Endothelial cell of umbilical vein (primary cell): ENCODE data around the gene ETFB. TPM values are rescaled to one million over a fixed set of nuclear protein-coding genes. Genes with fewer than 3 reads are reported as not detected.

ENCODE experiments used
- BruUV-seq: library from RNA; stranded (reverse); fragments of 400-500 nt; replicated peaks from 2 replicates; lab custom pipeline; 2021; lab: Mats Ljungman, UMichigan
- CTCF ChIA-PET: fragments of 300-600, 350-600 bp; sonication (Branson Sonifier 250); formaldehyde crosslinking; loops from one replicate; lab custom pipeline; 2021; ENCODE audit warnings: antibody characterized with exemption, inconsistent platforms; lab: Charles Lee
- POLR2A ChIA-PET: fragments of 300-600, 350-600 bp; sonication (Branson Sonifier 250); formaldehyde crosslinking; loops from one replicate; lab custom pipeline; 2021; ENCODE audit warnings: antibody characterized with exemption, inconsistent platforms; lab: Charles Lee
- DNase-seq: peaks from one replicate; pipeline ENCODE4 v3.0.0-alpha.2; 2011; ENCODE audit warnings: low read depth, low spot score
- FAIRE-seq: peaks from 2 replicates; lab custom pipeline; 2011; peaks lifted over from hg19 to GRCh38; lab: Jason Lieb, UNC
- H2AFZ ChIP-seq: 2 replicates; pipeline ENCODE4 v1.6.0; 2012; ENCODE audit warnings: low read depth, low read length, control low read depth, inconsistent platforms
- H3K27ac ChIP-seq: 2 replicates; pipeline ENCODE4 v1.5.1; 2011; ENCODE audit warnings: low read depth, mild to moderate bottlenecking, control low read depth, low read length, moderate library complexity; ENCODE audit not compliant: insufficient read depth
- H3K27me3 ChIP-seq, 2 experiments: 2 replicates each; pipeline versions ENCODE4 v1.6.0 to v1.6.1; 2011; ENCODE audit warnings: low read length in 2 of 2, mixed read lengths in 1 of 2; ENCODE audit not compliant: control insufficient read depth in 2 of 2, insufficient read depth in 2 of 2
- H3K36me3 ChIP-seq, 2 experiments: 2 replicates in 1 of 2; 3 replicates in 1 of 2; pipeline ENCODE4 v1.5.1; 2011; ENCODE audit warnings: low read length in 2 of 2, mild to moderate bottlenecking in 1 of 2, moderate library complexity in 1 of 2; ENCODE audit not compliant: control insufficient read depth in 2 of 2, insufficient read depth in 2 of 2; ENCODE audit errors: extremely low read depth in 1 of 2
- H3K4me1 ChIP-seq: 3 replicates; pipeline ENCODE4 v1.5.1; 2011; ENCODE audit warnings: mild to moderate bottlenecking, low read length; ENCODE audit not compliant: control insufficient read depth, insufficient read depth; ENCODE audit errors: extremely low read depth
- H3K4me2 ChIP-seq: 2 replicates; pipeline ENCODE4 v1.6.1; 2011; ENCODE audit warnings: low read length, control low read depth, mixed read lengths; ENCODE audit not compliant: insufficient read depth
- H3K4me3 ChIP-seq, 3 experiments: fragments of 200-600 bp in 1 of 3; sonication (generic), shearing (Covaris generic) in 1 of 3; replicated peaks in 1 of 3; 2 replicates each; pipeline ENCODE4 v1.5.1; 2011 to 2016; ENCODE audit warnings: control low read depth in 3 of 3, low read length in 3 of 3, mild to moderate bottlenecking in 2 of 3, inconsistent platforms in 1 of 3, low read depth in 1 of 3, moderate library complexity in 1 of 3; ENCODE audit not compliant: insufficient read depth in 1 of 3
- H3K79me2 ChIP-seq: 2 replicates; pipeline ENCODE4 v1.6.0; 2012; ENCODE audit warnings: low read length, inconsistent platforms; ENCODE audit not compliant: control insufficient read depth, insufficient read depth
- H3K9ac ChIP-seq: replicated peaks from 2 replicates; pipeline ENCODE3; 2011; ENCODE audit warnings: low read length, control low read depth; ENCODE audit not compliant: insufficient read depth; ENCODE audit errors: extremely low read depth
- H3K9me1 ChIP-seq: replicated peaks from 3 replicates; pipeline ENCODE4 v1.6.0; 2011; ENCODE audit warnings: mild to moderate bottlenecking, low read length; ENCODE audit not compliant: control insufficient read depth, insufficient read depth; ENCODE audit errors: extremely low read depth
- H3K9me3 ChIP-seq: replicated peaks from 2 replicates; pipeline ENCODE4 v1.5.1; 2012; ENCODE audit warnings: low read length, inconsistent platforms; ENCODE audit not compliant: control insufficient read depth, insufficient read depth
- H4K20me1 ChIP-seq: replicated peaks from 2 replicates; pipeline ENCODE3; 2011; ENCODE audit warnings: mild to moderate bottlenecking, low read length; ENCODE audit not compliant: control insufficient read depth, insufficient read depth; ENCODE audit errors: extremely low read depth
- EZH2 ChIP-seq: IDR thresholded peaks from 2 replicates; pipeline ENCODE4 v1.6.1; 2012; ENCODE audit warnings: borderline replicate concordance, low read depth, mild to moderate bottlenecking, moderate library complexity, low read length, inconsistent platforms; ENCODE audit not compliant: severe bottlenecking
- FOS ChIP-seq: IDR thresholded peaks from 2 replicates; pipeline ENCODE4 v1.6.1; 2011; ENCODE audit warnings: mild to moderate bottlenecking, low read length, moderate library complexity, borderline replicate concordance; ENCODE audit not compliant: insufficient read depth
- GATA2 ChIP-seq: IDR thresholded peaks from 2 replicates; pipeline ENCODE4 v1.7.0; 2011; ENCODE audit warnings: low read depth, mild to moderate bottlenecking, moderate library complexity, mixed read lengths, low read length; ENCODE audit not compliant: insufficient read length, insufficient read depth
- JUN ChIP-seq: IDR thresholded peaks from 2 replicates; pipeline ENCODE4 v1.6.1; 2011; ENCODE audit warnings: borderline replicate concordance, low read depth; ENCODE audit not compliant: insufficient read length, insufficient read depth
- MYC ChIP-seq: IDR thresholded peaks from one replicate; pipeline ENCODE4 v1.6.1; 2011; ENCODE audit warnings: mild to moderate bottlenecking, low read depth, low read length
- POLR2A ChIP-seq: IDR thresholded peaks from 2 replicates; pipeline ENCODE4 v1.6.1; 2012; ENCODE audit warnings: low read depth, mild to moderate bottlenecking, control low read depth, low read length
- POLR2AphosphoS5 ChIP-seq: IDR thresholded peaks from 2 replicates; pipeline ENCODE4 v1.6.1; 2012; ENCODE audit warnings: low read depth, mild to moderate bottlenecking, control low read depth, low read length, moderate library complexity; ENCODE audit not compliant: insufficient read depth
- dilution Hi-C: fragments of 300-500 bp; cut with MboI; formaldehyde crosslinking; loops from one replicate; pipeline ENCODE4 v1.15.0; 2019; ENCODE audit warnings: low sequenced_read_pairs; ENCODE audit not compliant: extremely low pct_ligation_motif_present
- intact Hi-C: fragments of 100-400 bp; cut with micrococcal nuclease; formaldehyde crosslinking; loops from one replicate; pipeline ENCODE4 v1.10.0; 2022
- polyA plus RNA-seq, 4 experiments: library from polyadenylated mRNA; depleted of rRNA in 3 of 4; stranded (reverse) in 3 of 4; unstranded in 1 of 4; fragments of >200 nt; gene quantifications; 2 replicates each; pipeline versions ENCODE4 v1.2.1 to v1.2.3, GENCODE V29; 2011 to 2012; ENCODE audit warnings: missing spikeins in 1 of 4
- total RNA-seq: library from RNA; stranded (reverse); gene quantifications from 2 replicates; pipeline ENCODE4 v1.2.3, GENCODE V29; 2021
- TF ChIP-seq, protein P1 (sequence below), 2 donors: IDR thresholded peaks; 1 replicate in 1 of 2; 2 replicates in 1 of 2; pipeline ENCODE4 v1.5.1; 2011; ENCODE audit warnings: low read length in 2 of 2, mild to moderate bottlenecking in 2 of 2, moderate library complexity in 2 of 2, control low read depth in 1 of 2, inconsistent platforms in 1 of 2, low read depth in 1 of 2; ENCODE audit not compliant: insufficient read depth in 1 of 2; ENCODE audit errors: extremely low read depth in 1 of 2
- TF ChIP-seq, protein P2 (sequence below): IDR thresholded peaks from 2 replicates; pipeline ENCODE4 v1.6.1; 2011; ENCODE audit not compliant: insufficient read depth, insufficient read length

ETFB gene
- total and polyA plus RNA-seq, 2 donors (not counting 3 experiments of a cell fraction or from before 2014, with no cell fraction given): 54.1 to 99.2 TPM

DNA sequence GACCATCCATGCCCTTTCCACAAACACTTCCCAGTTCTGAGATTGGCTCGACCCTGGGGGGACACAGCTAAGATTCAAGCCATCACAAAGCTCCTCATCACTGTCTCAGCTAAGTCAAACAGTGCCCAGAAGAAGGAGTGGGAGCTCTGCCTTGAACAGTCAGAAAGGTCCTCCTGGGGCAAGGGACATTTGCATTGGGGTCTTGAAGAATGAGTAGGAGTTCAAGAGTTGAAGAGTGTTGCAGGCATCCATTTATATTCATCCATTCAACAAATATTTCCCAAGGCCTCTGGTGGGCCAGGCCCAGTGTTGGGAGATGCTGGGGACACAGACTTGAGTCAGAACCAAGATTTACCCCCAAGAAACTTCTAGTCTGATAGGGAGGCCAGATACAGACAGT, 48.2 kb downstream of the ETFB start:
- dilution Hi-C loops (no loop called here), intact Hi-C loops (no loop called here)
- BruUV-seq: no TSS peak
- Histone ChIP-seq H3K4me2 (no peak overlapping the region), H3K27me3 (no peaks in the 10 kb centered on the region), H3K9ac (no peak overlapping the region), H3K9me1 (no peaks in the 10 kb centered on the region), H4K20me1 (no peaks in the 10 kb centered on the region), H3K27ac (no peak overlapping the region), H3K9me3 (no peaks in the 10 kb centered on the region), H3K79me2 (no peaks in the 10 kb centered on the region), H3K4me1 (no peaks in the 10 kb centered on the region), H2AFZ (no peak overlapping the region), H3K36me3 (no peaks in the 10 kb centered on the region), H3K4me3 (no peak overlapping the region)
- POLR2A ChIA-PET: no interaction called here
- FAIRE-seq: no peak
- no peak for DNase-seq
- CTCF ChIA-PET: no interaction called here
- TF ChIP-seq POLR2A (no peak), MYC (no peak)
- TF ChIP-seq, protein P1, sequence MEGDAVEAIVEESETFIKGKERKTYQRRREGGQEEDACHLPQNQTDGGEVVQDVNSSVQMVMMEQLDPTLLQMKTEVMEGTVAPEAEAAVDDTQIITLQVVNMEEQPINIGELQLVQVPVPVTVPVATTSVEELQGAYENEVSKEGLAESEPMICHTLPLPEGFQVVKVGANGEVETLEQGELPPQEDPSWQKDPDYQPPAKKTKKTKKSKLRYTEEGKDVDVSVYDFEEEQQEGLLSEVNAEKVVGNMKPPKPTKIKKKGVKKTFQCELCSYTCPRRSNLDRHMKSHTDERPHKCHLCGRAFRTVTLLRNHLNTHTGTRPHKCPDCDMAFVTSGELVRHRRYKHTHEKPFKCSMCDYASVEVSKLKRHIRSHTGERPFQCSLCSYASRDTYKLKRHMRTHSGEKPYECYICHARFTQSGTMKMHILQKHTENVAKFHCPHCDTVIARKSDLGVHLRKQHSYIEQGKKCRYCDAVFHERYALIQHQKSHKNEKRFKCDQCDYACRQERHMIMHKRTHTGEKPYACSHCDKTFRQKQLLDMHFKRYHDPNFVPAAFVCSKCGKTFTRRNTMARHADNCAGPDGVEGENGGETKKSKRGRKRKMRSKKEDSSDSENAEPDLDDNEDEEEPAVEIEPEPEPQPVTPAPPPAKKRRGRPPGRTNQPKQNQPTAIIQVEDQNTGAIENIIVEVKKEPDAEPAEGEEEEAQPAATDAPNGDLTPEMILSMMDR (IDR thresholded peaks at IDR 0.05; ENCODE audit: extremely low read depth in 1 of 2, insufficient read depth in 1 of 2, low read depth in 1 of 2, low read length in 2 of 2): no peak

DNA sequence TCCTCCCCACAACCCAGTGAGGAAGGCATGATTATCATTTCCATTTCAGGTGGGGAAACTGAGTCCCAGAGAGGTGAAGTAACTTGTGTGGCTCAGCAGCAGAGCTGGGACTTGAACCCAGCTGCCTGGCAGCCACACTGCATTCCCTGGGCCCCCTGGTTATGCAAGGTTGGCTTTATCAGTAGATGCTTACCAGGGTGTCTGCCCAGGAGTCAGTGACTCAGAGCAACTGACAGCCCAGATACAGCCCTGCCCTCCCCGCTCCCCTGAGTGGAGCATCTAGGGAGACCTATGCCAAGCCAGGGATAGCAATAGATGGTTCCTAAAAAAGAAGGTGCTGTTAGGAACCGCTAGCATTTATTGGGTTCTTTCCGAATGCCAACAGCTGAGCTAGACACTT, 48.8 kb downstream of the ETFB start:
- dilution Hi-C loops (no loop called here), intact Hi-C loops (no loop called here)
- Histone ChIP-seq H3K36me3 (no peaks in the 10 kb centered on the region), H3K9ac (no peak overlapping the region), H3K9me1 (no peaks in the 10 kb centered on the region), H3K4me3 (no peak overlapping the region), H4K20me1 (no peaks in the 10 kb centered on the region), H3K27ac (no peak overlapping the region), H3K4me1 (no peaks in the 10 kb centered on the region), H3K27me3 (peaks cover 0 to under 1% of the 10 kb centered on the region in 2 experiments), H3K9me3 (no peaks in the 10 kb centered on the region), H2AFZ (no peak overlapping the region), H3K79me2 (no peaks in the 10 kb centered on the region), H3K4me2 (no peak overlapping the region)
- BruUV-seq: no TSS peak
- CTCF ChIA-PET: no interaction called here
- TF ChIP-seq, protein P1 (IDR thresholded peaks at IDR 0.05; ENCODE audit: extremely low read depth in 1 of 2, insufficient read depth in 1 of 2, low read depth in 1 of 2, low read length in 2 of 2): no peak
- TF ChIP-seq GATA2: no peak
- TF ChIP-seq, protein P2, sequence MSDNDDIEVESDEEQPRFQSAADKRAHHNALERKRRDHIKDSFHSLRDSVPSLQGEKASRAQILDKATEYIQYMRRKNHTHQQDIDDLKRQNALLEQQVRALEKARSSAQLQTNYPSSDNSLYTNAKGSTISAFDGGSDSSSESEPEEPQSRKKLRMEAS: no peak
- no peak for TF ChIP-seq POLR2AphosphoS5
- TF ChIP-seq FOS: no peak
- TF ChIP-seq MYC: no peak
- TF ChIP-seq POLR2A: no peak
- TF ChIP-seq EZH2: no peak
- TF ChIP-seq JUN: no peak
- no peak for DNase-seq
- no peak for FAIRE-seq
- POLR2A ChIA-PET: no interaction called here
